Spleen (tissue), 7 donors: ENCODE results near the gene SEMA4F.

Experiments
- POLR2AphosphoS5 ChIP-seq, 3 donors: sonication (generic); formaldehyde crosslinking; IDR thresholded peaks; one replicate each; pipeline ENCODE4 v1.5.1; 2017; ENCODE audit warnings: antibody characterized with exemption in 3 of 3
- TF ChIP-seq, protein P1 (sequence below), 11 experiments: fragments of 200-600 bp in 7 of 11; fragments of 450-650 bp in 4 of 11; sonication (generic) in 4 of 11; IDR thresholded peaks in 8 of 11; conservative IDR thresholded peaks in 3 of 11; 1 replicate in 7 of 11; 2 replicates in 4 of 11; pipeline versions ENCODE4 v1.4.0 to v1.8.0; 2016 to 2021; ENCODE audit warnings: antibody characterized with exemption in 11 of 11, inconsistent platforms in 4 of 11, mild to moderate bottlenecking in 1 of 11
- donor health status: DM: no; HTN: no; CAD: no; lungs with moderate emphysema.
- donor health status: DM: no; HTN: no; CAD: no.
- donor health status: DM: no; HTN: no; CAD: no.

DNA sequence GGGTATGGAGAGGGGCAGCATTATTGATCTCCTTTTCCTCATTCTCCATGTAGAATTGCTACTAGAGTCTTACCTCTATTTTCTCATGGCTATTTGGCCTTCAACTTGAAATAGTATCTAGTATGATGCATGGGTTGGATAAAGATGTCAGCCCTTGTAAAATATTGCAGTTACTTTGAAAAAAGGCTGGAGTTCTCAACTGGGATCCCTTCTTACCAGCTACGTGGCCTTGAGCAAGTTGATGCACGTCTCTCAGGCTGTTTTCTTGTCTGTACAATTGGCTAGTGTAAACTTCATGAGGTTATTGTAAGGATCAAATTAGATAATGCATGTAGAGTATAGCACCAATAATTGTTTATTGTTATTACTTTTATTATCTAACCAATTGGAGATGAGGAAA, 50.2 kb downstream of the SEMA4F start:
- TF ChIP-seq, protein P1, sequence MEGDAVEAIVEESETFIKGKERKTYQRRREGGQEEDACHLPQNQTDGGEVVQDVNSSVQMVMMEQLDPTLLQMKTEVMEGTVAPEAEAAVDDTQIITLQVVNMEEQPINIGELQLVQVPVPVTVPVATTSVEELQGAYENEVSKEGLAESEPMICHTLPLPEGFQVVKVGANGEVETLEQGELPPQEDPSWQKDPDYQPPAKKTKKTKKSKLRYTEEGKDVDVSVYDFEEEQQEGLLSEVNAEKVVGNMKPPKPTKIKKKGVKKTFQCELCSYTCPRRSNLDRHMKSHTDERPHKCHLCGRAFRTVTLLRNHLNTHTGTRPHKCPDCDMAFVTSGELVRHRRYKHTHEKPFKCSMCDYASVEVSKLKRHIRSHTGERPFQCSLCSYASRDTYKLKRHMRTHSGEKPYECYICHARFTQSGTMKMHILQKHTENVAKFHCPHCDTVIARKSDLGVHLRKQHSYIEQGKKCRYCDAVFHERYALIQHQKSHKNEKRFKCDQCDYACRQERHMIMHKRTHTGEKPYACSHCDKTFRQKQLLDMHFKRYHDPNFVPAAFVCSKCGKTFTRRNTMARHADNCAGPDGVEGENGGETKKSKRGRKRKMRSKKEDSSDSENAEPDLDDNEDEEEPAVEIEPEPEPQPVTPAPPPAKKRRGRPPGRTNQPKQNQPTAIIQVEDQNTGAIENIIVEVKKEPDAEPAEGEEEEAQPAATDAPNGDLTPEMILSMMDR (IDR thresholded peaks at IDR 0.05 in 8 of 11, conservative IDR thresholded peaks at IDR 0.05 in 3 of 11) = no peak
- no peak for TF ChIP-seq POLR2AphosphoS5 (IDR thresholded peaks at IDR 0.05)
